PC-3 (cell line): ENCODE data around the gene SP4. TPM values are rescaled to one million over a fixed set of nuclear protein-coding genes. Genes with fewer than 3 reads are reported as not detected.

Experiments
- ATAC-seq: fragments of 200-7000 bp; cut with Tn5 transposase; 2 replicates; pipeline ENCODE4 v1.9.1; 2020; ENCODE audit warnings: mild to moderate bottlenecking, moderate library complexity
- Bru-seq: library from RNA; stranded (reverse); fragments of 400-500 nt; gene quantifications from one replicate; lab custom pipeline; 2021; lab: Mats Ljungman, UMichigan
- BruChase-seq, 2 experiments: library from RNA; stranded (reverse); fragments of 400-500 nt; gene quantifications; one replicate each; lab custom pipeline; 2021; lab: Mats Ljungman, UMichigan
- BruUV-seq: library from RNA; stranded (reverse); fragments of 400-500 nt; replicated peaks from 2 replicates; lab custom pipeline; 2021; lab: Mats Ljungman, UMichigan
- CTCF ChIA-PET: fragments of 300-600 bp; sonication (Branson Sonifier 250); formaldehyde crosslinking; loops from one replicate; lab custom pipeline; 2022; ENCODE audit warnings: antibody characterized with exemption; lab: Charles Lee
- POLR2A ChIA-PET: fragments of 300-600 bp; sonication (Branson Sonifier 250); formaldehyde crosslinking; loops from one replicate; lab custom pipeline; 2022; ENCODE audit warnings: antibody characterized with exemption; ENCODE audit not compliant: unreplicated experiment; lab: Charles Lee
- DNase-seq: peaks from one replicate; pipeline ENCODE4 v3.0.0-alpha.2; 2015
- H2AFZ ChIP-seq: fragments of 300-600 bp; sonication (generic); 2 replicates; pipeline ENCODE4 v1.6.0; 2016; ENCODE audit warnings: antibody characterized with exemption, low read length
- H3F3A ChIP-seq: fragments of 300-600 bp; sonication (generic); one replicate; pipeline ENCODE4 v1.6.0; 2017; ENCODE audit warnings: antibody characterized with exemption, low read length, control low read depth, mild to moderate bottlenecking; ENCODE audit not compliant: unreplicated experiment
- H3K27ac ChIP-seq: fragments of 300-600 bp; sonication (generic); 2 replicates; pipeline ENCODE4 v1.5.1; 2016; ENCODE audit warnings: mild to moderate bottlenecking, low read length
- H3K27me3 ChIP-seq: fragments of 300-600 bp; sonication (generic); 2 replicates; pipeline ENCODE4 v1.6.1; 2016; ENCODE audit warnings: low read length, mixed read lengths
- H3K36me3 ChIP-seq: fragments of 300-600 bp; sonication (generic); 2 replicates; pipeline ENCODE4 v1.6.1; 2016; ENCODE audit warnings: low read depth, mixed run types, low read length, mixed read lengths
- H3K4me1 ChIP-seq: fragments of 300-600 bp; sonication (generic); 2 replicates; pipeline ENCODE4 v1.5.1; 2016; ENCODE audit warnings: low read length; ENCODE audit not compliant: insufficient read depth
- H3K4me2 ChIP-seq: fragments of 300-600 bp; sonication (generic); 2 replicates; pipeline ENCODE4 v1.6.0; 2016; ENCODE audit warnings: low read length
- H3K4me3 ChIP-seq: fragments of 300-600 bp; sonication (generic); 2 replicates; pipeline ENCODE4 v1.5.1; 2016; ENCODE audit warnings: mild to moderate bottlenecking, low read length, mixed read lengths
- H3K79me2 ChIP-seq: fragments of 300-600 bp; sonication (generic); 2 replicates; pipeline ENCODE4 v1.6.1; 2017; ENCODE audit warnings: low read length, mixed read lengths
- H3K9ac ChIP-seq: fragments of 300-600 bp; sonication (generic); 2 replicates; pipeline ENCODE4 v1.6.0; 2016; ENCODE audit warnings: mild to moderate bottlenecking, low read length
- H3K9me2 ChIP-seq: fragments of 300-600 bp; sonication (generic); replicated peaks from 2 replicates; pipeline ENCODE4 v1.6.1; 2016; ENCODE audit warnings: mixed run types, low read length, mixed read lengths
- H3K9me3 ChIP-seq: fragments of 300-600 bp; sonication (generic); 2 replicates; pipeline ENCODE4 v1.6.1; 2016; ENCODE audit warnings: low read length, mixed read lengths
- H4K20me1 ChIP-seq: fragments of 300-600 bp; sonication (generic); 2 replicates; pipeline ENCODE4 v1.6.1; 2016; ENCODE audit warnings: low read length, mixed read lengths
- CTCF ChIP-seq: fragments of 300-600 bp; sonication (generic); conservative IDR thresholded peaks from 2 replicates; pipeline ENCODE4 v1.5.1; 2017; ENCODE audit warnings: antibody characterized with exemption, low read depth, mild to moderate bottlenecking, low read length
- EZH2 ChIP-seq: fragments of 300-600 bp; sonication (generic); IDR thresholded peaks from one replicate; pipeline ENCODE4 v1.6.1; 2017; ENCODE audit warnings: antibody characterized with exemption, mild to moderate bottlenecking, low read length; ENCODE audit not compliant: unreplicated experiment
- EZH2phosphoT487 ChIP-seq: fragments of 300-600 bp; sonication (generic); IDR thresholded peaks from 2 replicates; pipeline ENCODE4 v1.6.1; 2018; ENCODE audit warnings: mild to moderate bottlenecking, antibody characterized with exemption, low read length, borderline replicate concordance
- intact Hi-C: fragments of 100-400 bp; cut with micrococcal nuclease; formaldehyde crosslinking; loops from 2 replicates; pipeline ENCODE4 v1.9.0; 2023
- long read RNA-seq: library from polyadenylated mRNA; unstranded; transcript quantifications from one replicate; pipeline ENCODE4 v2.0.0, GENCODE V29; 2021; ENCODE audit not compliant: unreplicated experiment
- total RNA-seq: library from RNA; depleted of rRNA; stranded (reverse); fragments of >200 nt; gene quantifications from 2 replicates; pipeline ENCODE4 v1.2.3, GENCODE V29; 2014; rRNA removed

SP4 gene
- total RNA-seq, result 2.5 and 3.1 TPM in 2 replicates
- Bru-seq, nascent RNA, result percentile 57 among the genes with signal in this experiment
- BruChase-seq, experiment 1, labeled RNA remaining after a 6-hour chase, result percentile 50 among the genes with signal in this experiment
- percentile 60 among the genes with signal in this experiment for BruChase-seq, experiment 2, labeled RNA remaining after a 2-hour chase
- long read RNA-seq, full-length matches to known transcripts, result 6 of 14 reads
- long read RNA-seq, partial matches to known transcripts, result 6 of 14 reads
- long read RNA-seq, other reads (novel, unspliced or antisense), result 2 of 14 reads

- ChIA-PET POLR2A (interaction anchor here (0.6 to 0.7 kb wide), 3 partner anchors 70 to 892 kb away, joined by 3 to 6 read pairs (median 4); no protein-coding TSS in a partner anchor), CTCF (interaction anchor here (0.6 to 0.9 kb wide), 2 partner anchors 438 to 830 kb away, joined by 3 read pairs; no protein-coding TSS in a partner anchor)
- intact Hi-C loops, result loop anchor here (1.0 to 5.0 kb wide), 6 partner anchors 64 to 636 kb away; partner anchors contain the start of gene CDCA7L
Observed at GRCh38 chr7:21427871-21428658, at the start of gene SP4. SP4 (plus strand) TSS chr7:21428083; CDS start chr7:21428252, 169 bp downstream.

DNA sequence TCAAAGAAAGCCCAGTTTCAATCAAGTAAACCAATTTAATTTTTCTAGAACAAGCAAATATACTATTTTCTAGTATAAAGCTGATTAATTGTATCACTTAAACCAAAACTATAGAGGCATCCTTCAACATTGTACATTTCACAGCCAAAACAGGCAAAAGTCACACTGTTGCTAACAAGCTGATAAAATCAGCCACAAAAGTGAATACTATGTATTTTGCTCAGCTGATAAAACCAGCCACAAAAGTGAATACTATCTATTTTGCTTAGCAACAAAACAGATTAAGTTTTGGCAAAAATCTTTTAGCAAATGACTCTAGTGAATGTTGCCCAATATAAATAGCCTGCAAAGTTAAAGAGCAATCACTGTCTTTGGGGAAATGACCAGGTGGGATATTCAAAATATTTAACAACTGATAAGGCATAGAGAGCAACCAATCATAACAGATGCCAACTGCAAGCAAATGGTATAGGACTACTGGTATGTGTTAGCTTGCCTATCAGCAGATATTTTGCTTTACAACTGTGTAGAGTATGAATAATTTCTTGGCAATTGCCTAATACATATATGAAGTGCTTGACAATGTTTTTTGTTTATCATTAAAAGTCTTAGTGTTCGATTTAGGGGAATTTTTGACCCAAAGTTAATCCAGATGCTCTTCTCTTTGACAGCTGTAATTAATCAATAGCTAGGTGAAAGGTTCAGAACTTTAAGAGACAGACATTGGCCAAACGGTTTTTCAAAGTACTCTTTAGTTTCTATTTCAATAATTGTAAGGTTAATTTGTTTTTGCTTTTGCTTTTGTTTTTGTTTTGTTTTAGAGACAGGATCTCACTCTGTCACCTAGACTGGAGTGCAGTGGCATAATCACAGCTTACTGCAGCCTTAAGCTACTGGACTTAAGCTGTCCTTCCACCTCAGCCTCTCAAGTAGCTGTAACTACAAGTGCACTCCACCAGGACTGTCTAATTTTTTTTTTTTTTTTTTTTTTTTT lies 44.4 kb upstream of the SP4 start:
- H3K27me3 ChIP-seq, result peaks cover 25% of the 10 kb centered on the region
- H3K27ac ChIP-seq, result no peak overlapping the region
- no peaks in the 10 kb centered on the region for H3K36me3 ChIP-seq
- H3K4me3 ChIP-seq, result no peak overlapping the region
- H3F3A ChIP-seq, result no peaks in the 10 kb centered on the region
- CTCF ChIA-PET, result no interaction called here
- H4K20me1 ChIP-seq, result no peaks in the 10 kb centered on the region
- BruUV-seq, result no TSS peak
- intact Hi-C loops, result no loop called here
- H3K4me1 ChIP-seq, result no peaks in the 10 kb centered on the region
- no peak for ATAC-seq
- no peak overlapping the region for H3K9ac ChIP-seq
- no peaks in the 10 kb centered on the region for H3K79me2 ChIP-seq
- POLR2A ChIA-PET, result no interaction called here
- no peak for TF ChIP-seq EZH2
- H2AFZ ChIP-seq, result no peak overlapping the region
- no peak for DNase-seq
- H3K9me2 ChIP-seq, result no peaks in the 10 kb centered on the region
- H3K4me2 ChIP-seq, result no peak overlapping the region
- H3K9me3 ChIP-seq, result no peaks in the 10 kb centered on the region

More at GRCh38 chr7:21427871-21428658, at the start of gene SP4:
- peak; percentile 79 for ATAC-seq
- Histone ChIP-seq H4K20me1 (no peaks in the 10 kb centered on the region), H3K9ac (peak within 1 kb of the TSS; percentile 88), H3K4me1 (peaks cover 10% of the 10 kb centered on the region), H3K4me3 (peak within 1 kb of the TSS; percentile 74), H2AFZ (peak within 1 kb of the TSS; percentile 98), H3F3A (no peaks in the 10 kb centered on the region), H3K4me2 (peak within 1 kb of the TSS; percentile 95), H3K9me2 (no peaks in the 10 kb centered on the region), H3K79me2 (no peaks in the 10 kb centered on the region), H3K27ac (peak within 1 kb of the TSS; percentile 82), H3K9me3 (no peaks in the 10 kb centered on the region), H3K27me3 (no peaks in the 10 kb centered on the region), H3K36me3 (no peaks in the 10 kb centered on the region)
- DNase-seq, result peak; percentile 90
- TF ChIP-seq EZH2phosphoT487 (no peak), EZH2 (no peak), CTCF (no peak)
- no TSS peak for BruUV-seq

GRCh38 chr7:21393937-21394336 lies 33.9 kb upstream of the SP4 start:
- no peak for DNase-seq
- no peaks in the 10 kb centered on the region for H3K4me1 ChIP-seq
- no peak overlapping the region for H3K27ac ChIP-seq
- no peak overlapping the region for H3K9ac ChIP-seq
- H3K36me3 ChIP-seq, result no peaks in the 10 kb centered on the region
- no TSS peak for BruUV-seq
- intact Hi-C loops, result no loop called here
- no peaks in the 10 kb centered on the region for H3K9me3 ChIP-seq
- H3K9me2 ChIP-seq, result no peaks in the 10 kb centered on the region
- no peaks in the 10 kb centered on the region for H4K20me1 ChIP-seq
- no peaks in the 10 kb centered on the region for H3F3A ChIP-seq
- no peak overlapping the region for H3K4me3 ChIP-seq
- CTCF ChIA-PET, result no interaction called here
- no peak for TF ChIP-seq CTCF
- TF ChIP-seq EZH2, result no peak
- ATAC-seq, result no peak
- H3K27me3 ChIP-seq, result peaks cover 9% of the 10 kb centered on the region
- no peaks in the 10 kb centered on the region for H3K79me2 ChIP-seq
- H2AFZ ChIP-seq, result no peak overlapping the region
- H3K4me2 ChIP-seq, result no peak overlapping the region
- POLR2A ChIA-PET, result no interaction called here
